Measurements from ENCODE around the gene GNG4. TPM values are rescaled to one million over a fixed set of nuclear protein-coding genes. Genes with fewer than 3 reads are reported as not detected.
A peak's percentile ranks its signal among the peaks of the same experiment; 100 is the strongest.

Gene GNG4
- total and polyA plus RNA-seq, 9 of the 15 experiments (the other 6 are each of a cell fraction or from before 2014, with no cell fraction given): 0.06 to 0.58 (median 0.08) TPM; not detected in 4

GRCh38 chr1:235588916-235589515, 60.6 kb downstream of the GNG4 start (continued):
- peak; percentile 44 to 98; a peak in 2 of 4 replicates for TF ChIP-seq TEAD1 (CRISPR knock-in tag; IDR thresholded peaks at IDR 0.05)
- peak; percentile 91; the same call in 1 of the 2 replicates for TF ChIP-seq CREB5 (CRISPR knock-in tag; IDR thresholded peaks at IDR 0.05)
- TF ChIP-seq MCM5 (IDR thresholded peaks at IDR 0.05; ENCODE audit: low read depth): no peak
- TF ChIP-seq PPARD (CRISPR knock-in tag; IDR thresholded peaks at IDR 0.05): peak; percentile 77; the same call in 1 of the 2 replicates
- TF ChIP-seq FOXP1 (CRISPR knock-in tag; IDR thresholded peaks at IDR 0.05): no peak
- TF ChIP-seq ZNF830 (CRISPR knock-in tag; IDR thresholded peaks at IDR 0.05): no peak
- TF ChIP-seq CHD2 (IDR thresholded peaks at IDR 0.05; ENCODE audit: low read depth, low read length): no peak
- peak; percentile 98 for TF ChIP-seq ZNF583 (CRISPR knock-in tag; IDR thresholded peaks at IDR 0.05)
- TF ChIP-seq NR1H2 (CRISPR knock-in tag; IDR thresholded peaks at IDR 0.05): no peak
- peak; percentile 99 for TF ChIP-seq ZNF589 (CRISPR knock-in tag; IDR thresholded peaks at IDR 0.05; ENCODE audit: low read depth)
- TF ChIP-seq TAL1 (IDR thresholded peaks at IDR 0.05): no peak
- TF ChIP-seq USF1 (CRISPR knock-in tag; IDR thresholded peaks at IDR 0.05): no peak
- TF ChIP-seq MTA3 (IDR thresholded peaks at IDR 0.05; ENCODE audit: borderline replicate concordance): no peak
- TF ChIP-seq ZNF584 (CRISPR knock-in tag; IDR thresholded peaks at IDR 0.05; ENCODE audit: low read depth): peak; percentile 98
- no peak for TF ChIP-seq SMAD1 (IDR thresholded peaks at IDR 0.05; ENCODE audit: low read depth, low read length, partially characterized antibody)
- TF ChIP-seq ZNF3 (CRISPR knock-in tag; IDR thresholded peaks at IDR 0.05): no peak
- 0 out of 2 replicates have a peak, but pooled peaks have one; percentile 25 for TF ChIP-seq BHLHE40 (IDR thresholded peaks at IDR 0.05; ENCODE audit: low read length)
- TF ChIP-seq ZBTB17 (CRISPR knock-in tag; IDR thresholded peaks at IDR 0.05): peak; percentile 97
- TF ChIP-seq ELK3 (CRISPR knock-in tag; IDR thresholded peaks at IDR 0.05): peak; percentile 88; the same call in 1 of the 2 replicates
- no peak for TF ChIP-seq NFIX (CRISPR knock-in tag; IDR thresholded peaks at IDR 0.05; ENCODE audit: low read depth)
- TF ChIP-seq BRD9 (IDR thresholded peaks at IDR 0.05; ENCODE audit: low read depth, partially characterized antibody): no peak
- TF ChIP-seq ZNF197 (CRISPR knock-in tag; IDR thresholded peaks at IDR 0.05; ENCODE audit: low read depth): peak; percentile 82; the same call in 1 of the 2 replicates
- no peak for TF ChIP-seq BRF2 (IDR thresholded peaks at IDR 0.05; ENCODE audit: borderline replicate concordance, insufficient read depth, insufficient read length)
- TF ChIP-seq ZNF41 (CRISPR knock-in tag; conservative IDR thresholded peaks at IDR 0.05): peak; percentile 98
- TF ChIP-seq XRCC3 (IDR thresholded peaks at IDR 0.05): no peak
- no peak for TF ChIP-seq RBM17 (IDR thresholded peaks at IDR 0.05; ENCODE audit: borderline replicate concordance, low read depth, low read length)

Measured in K562 (cell line).